Endodermal cell (in vitro differentiated cells): ENCODE results near the gene SCAI. TPM values are rescaled to one million over a fixed set of nuclear protein-coding genes. Genes with fewer than 3 reads are reported as not detected.

ENCODE experiments used
- DNase-seq: peaks from one replicate; pipeline ENCODE4 v3.0.0-alpha.2; 2017
- H3K27ac ChIP-seq: 2 replicates; pipeline ENCODE4 v1.5.1; 2013; ENCODE audit warnings: mild to moderate bottlenecking, low read depth, low read length, moderate library complexity
- H3K27me3 ChIP-seq: 2 replicates; pipeline ENCODE4 v1.6.1; 2013; ENCODE audit warnings: mild to moderate bottlenecking, low read length, moderate library complexity; ENCODE audit not compliant: insufficient read depth, control insufficient read depth, poor library complexity, severe bottlenecking
- H3K36me3 ChIP-seq: 2 replicates; pipeline ENCODE4 v1.7.0; 2013; ENCODE audit warnings: mild to moderate bottlenecking, low read length, moderate library complexity; ENCODE audit not compliant: control insufficient read depth, insufficient read depth
- H3K4me1 ChIP-seq: one replicate; pipeline ENCODE4 v1.7.0; 2013; ENCODE audit warnings: low read length; ENCODE audit not compliant: control insufficient read depth, insufficient read depth
- H3K4me3 ChIP-seq: 2 replicates; pipeline ENCODE4 v1.5.1; 2013; ENCODE audit warnings: mild to moderate bottlenecking, low read length, moderate library complexity
- H3K9ac ChIP-seq: 2 replicates; pipeline ENCODE4 v1.6.1; 2013; ENCODE audit warnings: mild to moderate bottlenecking, low read length, moderate library complexity; ENCODE audit not compliant: poor library complexity, severe bottlenecking; ENCODE audit errors: extremely low read depth
- H3K9me3 ChIP-seq: 2 replicates; pipeline ENCODE4 v1.6.1; 2013; ENCODE audit warnings: mild to moderate bottlenecking, low read length, moderate library complexity; ENCODE audit not compliant: control insufficient read depth
- H3K27ac Mint-ChIP-seq: 2 replicates; pipeline ENCODE4 v1.8.0; 2020; ENCODE audit warnings: mixed read lengths
- H3K27me3 Mint-ChIP-seq: 2 replicates; pipeline ENCODE4 v1.8.0; 2021; ENCODE audit warnings: mild to moderate bottlenecking, mixed read lengths; ENCODE audit not compliant: insufficient read depth
- H3K36me3 Mint-ChIP-seq: 2 replicates; pipeline ENCODE4 v1.8.0; 2020; ENCODE audit warnings: low read depth, mixed read lengths
- H3K4me1 Mint-ChIP-seq: 2 replicates; pipeline ENCODE4 v1.8.0; 2020; ENCODE audit warnings: mixed read lengths
- H3K4me3 Mint-ChIP-seq: 2 replicates; pipeline ENCODE4 v1.8.0; 2020; ENCODE audit warnings: mild to moderate bottlenecking, moderate library complexity, mixed read lengths
- H3K9me3 Mint-ChIP-seq: 2 replicates; pipeline ENCODE4 v1.8.0; 2020; ENCODE audit warnings: mild to moderate bottlenecking, mixed read lengths
- CTCF ChIP-seq: fragments of 200-600 bp; sonication (generic); conservative IDR thresholded peaks from 2 replicates; pipeline ENCODE4 v1.5.0; 2021; ENCODE audit warnings: antibody characterized with exemption, mild to moderate bottlenecking
- WGBS, 2 experiments: methylation state at CpG; one replicate each; pipeline versions ENCODE4 v1.1.5 to v1.1.7; 2013; ENCODE audit warnings: missing lambda C conversion rate in 2 of 2, mixed read lengths in 1 of 2; ENCODE audit not compliant: insufficient coverage in 1 of 2, insufficient read length in 1 of 2; 5-methylcytosine and 5-hydroxymethylcytosine counted together
- total RNA-seq, 2 donors: library from RNA; stranded (reverse); fragmentation: NEBNext Ultra II Directional in 1 of 2; extraction: Animal tissue kit (Norgen Biotek cat#: 25700) in 1 of 2; gene quantifications; 2 replicates in 1 of 2; 3 replicates in 1 of 2; pipeline ENCODE4 v1.2.1, GENCODE V29; 2021

SCAI gene
- total RNA-seq, 2 donors from 2014 or later = 22.9 to 34.7 TPM

- no peaks in the 10 kb centered on the region for H3K9me3 ChIP-seq
- no peak for TF ChIP-seq CTCF
- H3K4me1 ChIP-seq = no peaks in the 10 kb centered on the region
- peak; percentile 99 for DNase-seq
- peaks cover 6% of the 10 kb centered on the region for H3K36me3 Mint-ChIP-seq
- peak within 1 kb of the TSS; percentile 83 for H3K4me3 Mint-ChIP-seq
- peak within 1 kb of the TSS; percentile 89 for H3K4me3 ChIP-seq
- peak within 1 kb of the TSS; percentile 89 for H3K27ac ChIP-seq
- peaks cover 14% of the 10 kb centered on the region for H3K4me1 Mint-ChIP-seq
- no peaks in the 10 kb centered on the region for H3K27me3 ChIP-seq
- H3K9ac ChIP-seq = peak within 1 kb of the TSS; percentile 88
- 0% methylated on average over 18 to 70 of the region's 70 CpGs for WGBS, 2 experiments
- no peaks in the 10 kb centered on the region for H3K27me3 Mint-ChIP-seq
- H3K9me3 Mint-ChIP-seq = no peaks in the 10 kb centered on the region
- peaks cover 9% of the 10 kb centered on the region for H3K36me3 ChIP-seq
- peak within 1 kb of the TSS; percentile 90 for H3K27ac Mint-ChIP-seq
These were observed 202.2 kb downstream of the SCAI start, which contains the start of gene GOLGA1 for GRCh38 chr9:124940894-124941678. GOLGA1 (minus strand) TSS chr9:124941083; CDS start chr9:124938711, 2,372 bp downstream.

- Mint-ChIP-seq H3K4me3 (peak overlapping the region; percentile 83), H3K27me3 (no peaks in the 10 kb centered on the region), H3K9me3 (no peaks in the 10 kb centered on the region), H3K36me3 (peaks cover 8% of the 10 kb centered on the region), H3K27ac (peak overlapping the region; percentile 90), H3K4me1 (peaks cover 14% of the 10 kb centered on the region)
- peak overlapping the region; percentile 86 for H3K4me3 ChIP-seq
- no peaks in the 10 kb centered on the region for H3K9me3 ChIP-seq
- peaks cover 12% of the 10 kb centered on the region for H3K36me3 ChIP-seq
- TF ChIP-seq CTCF = no peak
- 0 to 1% methylated on average over 1 to 17 of the region's 17 CpGs for WGBS, 2 experiments
- peak overlapping the region; percentile 89 for H3K27ac ChIP-seq
- H3K4me1 ChIP-seq = no peaks in the 10 kb centered on the region
- H3K9ac ChIP-seq = peak overlapping the region; percentile 88
- DNase-seq = no peak
- H3K27me3 ChIP-seq = no peaks in the 10 kb centered on the region
These were observed 202.8 kb downstream of the SCAI start for GRCh38 chr9:124940521-124940893.

- TF ChIP-seq CTCF = no peak
- H3K9me3 ChIP-seq = no peaks in the 10 kb centered on the region
- H3K27me3 ChIP-seq = no peaks in the 10 kb centered on the region
- no peak overlapping the region for H3K27ac ChIP-seq
- Mint-ChIP-seq H3K27me3 (no peaks in the 10 kb centered on the region), H3K4me3 (peak overlapping the region; percentile 83), H3K9me3 (no peaks in the 10 kb centered on the region), H3K27ac (peak overlapping the region; percentile 90), H3K4me1 (peaks cover 14% of the 10 kb centered on the region), H3K36me3 (peaks cover 7% of the 10 kb centered on the region)
- H3K36me3 ChIP-seq = peaks cover 12% of the 10 kb centered on the region
- peak overlapping the region; percentile 88 for H3K9ac ChIP-seq
- H3K4me1 ChIP-seq = no peaks in the 10 kb centered on the region
- H3K4me3 ChIP-seq = peak overlapping the region; percentile 86
- no peak for DNase-seq
These were observed 203.4 kb downstream of the SCAI start for GRCh38 chr9:124939944-124940343.
